Suprapubic skin (tissue), 3 donors: ENCODE results near the gene EGFL6.

Experiments used
- CTCF ChIP-seq, 2 donors: fragments of 200-600 bp in 1 of 2; fragments of 450-650 bp in 1 of 2; sonication (generic) in 1 of 2; IDR thresholded peaks; one replicate each; pipeline ENCODE4 v1.5.1; 2016 to 2019; ENCODE audit warnings: antibody characterized with exemption in 2 of 2, mild to moderate bottlenecking in 1 of 2, moderate library complexity in 1 of 2
- EP300 ChIP-seq: sonication (generic); formaldehyde crosslinking; IDR thresholded peaks from one replicate; pipeline ENCODE4 v1.6.1; 2017; ENCODE audit warnings: antibody characterized with exemption
- POLR2A ChIP-seq, 2 donors: fragments of 450-650 bp; IDR thresholded peaks; one replicate each; pipeline ENCODE4 v1.6.1; 2017; ENCODE audit warnings: antibody characterized with exemption in 2 of 2, mild to moderate bottlenecking in 2 of 2, moderate library complexity in 2 of 2

DNA sequence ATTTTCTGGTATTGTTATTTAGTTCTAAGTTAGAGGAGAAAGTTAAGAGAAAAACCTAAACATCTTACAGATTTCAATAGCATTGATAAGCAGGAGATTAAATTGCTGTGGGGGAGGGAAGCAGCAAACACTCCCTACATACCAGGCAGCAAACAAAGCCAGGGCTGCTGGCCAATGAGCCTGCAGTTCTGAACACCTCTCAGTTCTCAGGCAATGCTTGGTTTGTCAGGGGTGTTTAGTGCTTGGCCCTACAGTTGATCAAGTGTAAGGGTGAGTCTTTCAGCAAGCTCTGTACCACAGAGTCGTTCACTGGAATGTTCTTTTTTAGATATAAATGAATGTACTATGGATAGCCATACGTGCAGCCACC lies 38.6 kb downstream of the EGFL6 start:
- TF ChIP-seq POLR2A (IDR thresholded peaks at IDR 0.05) (no peak), CTCF (IDR thresholded peaks at IDR 0.05) (no peak), EP300 (no peak)
